BLaER1 treated with 17β-estradiol and CSF1 and Interleukin-3, amounts not matched to agents 10 nM and 100 nM (cell line): Measurements from ENCODE around the gene PEX10.

Experiments
- H3K27ac ChIP-seq, 11 experiments: shearing (Covaris generic); formaldehyde crosslinking; 2 replicates each; pipeline ENCODE4 v1.8.1; 2022
- H3K27me3 ChIP-seq, 11 experiments: shearing (Covaris generic); formaldehyde crosslinking; 2 replicates each; pipeline ENCODE4 v1.8.1; 2022
- H3K36me3 ChIP-seq, 11 experiments: shearing (Covaris generic); formaldehyde crosslinking; 2 replicates each; pipeline ENCODE4 v1.8.1; 2022
- H3K4me1 ChIP-seq, 10 experiments: shearing (Covaris generic); formaldehyde crosslinking; 2 replicates each; pipeline ENCODE4 v1.8.1; 2022
- H3K4me2 ChIP-seq, 11 experiments: shearing (Covaris generic); formaldehyde crosslinking; 2 replicates each; pipeline ENCODE4 v1.8.1; 2022
- H3K4me3 ChIP-seq, 10 experiments: shearing (Covaris generic); formaldehyde crosslinking; 2 replicates each; pipeline ENCODE4 v1.8.1; 2022
- H3K9ac ChIP-seq, 11 experiments: shearing (Covaris generic); formaldehyde crosslinking; 2 replicates each; pipeline ENCODE4 v1.8.1; 2022
- H3K9me3 ChIP-seq, 11 experiments: shearing (Covaris generic); formaldehyde crosslinking; replicated peaks in 1 of 11; 2 replicates each; pipeline ENCODE4 v1.8.1; 2022
- H4K20me1 ChIP-seq, 11 experiments: shearing (Covaris generic); formaldehyde crosslinking; 2 replicates each; pipeline ENCODE4 v1.8.1; 2022
- Cebpa-rat ChIP-seq, 11 experiments: shearing (Covaris generic); IDR thresholded peaks; 2 replicates each; pipeline ENCODE4 v1.8.1; 2022

Gene PEX10

GRCh38 chr1:2418791-2419320 is 6.5 kb upstream of the PEX10 start:
- Histone ChIP-seq H3K27ac (no peak overlapping the region), H3K4me2 (no peak overlapping the region), H3K4me1 (peaks cover 26 to 41% (median 35%) of the 10 kb centered on the region in 10 experiments), H4K20me1 (peaks cover 0 to 15% (median 0%) of the 10 kb centered on the region in 11 experiments; a peak in 7 of 22 replicates), H3K9ac (no peak overlapping the region), H3K9me3 (peaks cover 0 to 15% (median 7%) of the 10 kb centered on the region in 11 experiments; a peak in 10 of 22 replicates), H3K36me3 (no peaks in the 10 kb centered on the region), H3K4me3 (no peak overlapping the region), H3K27me3 (peaks cover 0 to 28% (median 9%) of the 10 kb centered on the region in 11 experiments; a peak in 16 of 22 replicates)
- TF ChIP-seq Cebpa-rat (IDR thresholded peaks at IDR 0.05) = no peak

DNA sequence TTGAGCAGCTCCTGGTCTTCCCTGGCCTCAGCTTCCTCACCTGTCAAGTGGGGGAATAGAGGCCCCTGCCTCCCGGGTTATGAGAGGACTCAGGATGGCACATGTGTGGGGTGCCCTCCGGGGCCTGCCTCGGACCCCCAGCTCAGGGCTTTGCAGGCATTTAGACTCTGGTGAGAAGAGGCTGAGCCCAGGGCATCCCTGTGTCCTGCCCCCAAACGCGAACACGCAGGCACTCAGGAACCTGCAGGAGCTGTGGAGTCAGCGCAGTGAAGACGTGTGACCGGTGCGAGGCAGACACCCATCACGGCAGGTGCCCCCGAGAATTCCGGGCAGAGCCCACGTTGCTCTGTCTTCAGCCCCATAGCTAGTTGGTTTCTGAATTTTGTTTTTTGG is 5.5 kb upstream of the PEX10 start:
- H3K9ac ChIP-seq = no peak overlapping the region
- peaks cover 0 to 28% (median 9%) of the 10 kb centered on the region in 11 experiments; a peak in 16 of 22 replicates for H3K27me3 ChIP-seq
- H3K9me3 ChIP-seq = peaks cover 0 to 7% (median 0%) of the 10 kb centered on the region in 11 experiments; a peak in 4 of 22 replicates
- peaks cover 0 to 15% (median 0%) of the 10 kb centered on the region in 11 experiments; a peak in 7 of 22 replicates for H4K20me1 ChIP-seq
- H3K27ac ChIP-seq = no peak overlapping the region
- no peak overlapping the region for H3K4me3 ChIP-seq
- no peak overlapping the region for H3K4me2 ChIP-seq
- no peaks in the 10 kb centered on the region for H3K36me3 ChIP-seq
- H3K4me1 ChIP-seq = peaks cover 35 to 43% (median 42%) of the 10 kb centered on the region in 10 experiments
- no peak for TF ChIP-seq Cebpa-rat (IDR thresholded peaks at IDR 0.05)

DNA sequence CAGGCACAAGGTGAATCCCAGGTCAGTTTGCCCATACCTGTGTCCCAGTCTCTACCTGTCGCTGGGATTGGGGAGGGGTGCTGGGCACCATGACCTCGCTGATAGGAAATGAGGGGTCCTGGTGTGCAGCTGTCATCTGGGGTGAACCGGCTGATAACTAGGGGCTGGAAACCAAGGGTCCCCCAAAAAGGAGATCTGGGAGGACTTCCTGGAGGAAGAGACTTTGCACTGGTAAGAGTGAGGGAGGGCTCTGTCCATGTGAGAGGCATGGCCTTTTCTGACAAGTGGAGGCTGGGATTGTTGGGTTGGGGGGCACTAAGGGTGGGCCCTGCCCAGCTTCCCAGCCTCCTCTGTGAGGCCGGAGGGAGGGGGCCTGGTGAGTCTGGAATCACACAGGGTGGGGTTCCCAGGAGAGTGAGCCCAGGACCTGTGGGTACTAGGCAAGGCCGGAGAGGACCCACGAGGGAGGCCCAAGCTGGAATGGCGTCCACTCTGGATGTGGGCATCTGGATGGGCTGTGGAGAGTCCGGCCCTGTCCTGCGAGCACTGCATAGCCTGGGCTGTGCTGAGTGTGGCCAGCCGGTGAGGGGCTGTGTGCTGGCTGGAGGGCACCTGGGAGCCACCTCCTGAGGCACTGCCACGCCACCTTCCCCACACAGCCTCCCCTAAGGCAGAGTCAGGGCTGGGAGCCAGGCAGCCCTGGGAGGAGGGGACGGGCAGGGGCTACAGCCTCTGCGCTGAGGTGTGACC is 4.9 kb upstream of the PEX10 start:
- Histone ChIP-seq H3K4me2 (peak overlapping the region; percentile 40 to 100 (median 100); a peak in 18 of 22 replicates), H4K20me1 (peaks cover 0 to 15% (median 0%) of the 10 kb centered on the region in 11 experiments; a peak in 7 of 22 replicates), H3K36me3 (no peaks in the 10 kb centered on the region), H3K9me3 (peaks cover 0 to under 1% (median 0%) of the 10 kb centered on the region in 11 experiments; a peak in 2 of 22 replicates), H3K27ac (no peak overlapping the region), H3K27me3 (peaks cover 0 to 28% (median 9%) of the 10 kb centered on the region in 11 experiments; a peak in 16 of 22 replicates), H3K4me3 (no peak overlapping the region), H3K4me1 (peaks cover 35 to 44% (median 43%) of the 10 kb centered on the region in 10 experiments), H3K9ac (peak overlapping the region in 1 of 11 experiments; percentile 29; a peak in 2 of 22 replicates)
- TF ChIP-seq Cebpa-rat (IDR thresholded peaks at IDR 0.05) = no peak

DNA sequence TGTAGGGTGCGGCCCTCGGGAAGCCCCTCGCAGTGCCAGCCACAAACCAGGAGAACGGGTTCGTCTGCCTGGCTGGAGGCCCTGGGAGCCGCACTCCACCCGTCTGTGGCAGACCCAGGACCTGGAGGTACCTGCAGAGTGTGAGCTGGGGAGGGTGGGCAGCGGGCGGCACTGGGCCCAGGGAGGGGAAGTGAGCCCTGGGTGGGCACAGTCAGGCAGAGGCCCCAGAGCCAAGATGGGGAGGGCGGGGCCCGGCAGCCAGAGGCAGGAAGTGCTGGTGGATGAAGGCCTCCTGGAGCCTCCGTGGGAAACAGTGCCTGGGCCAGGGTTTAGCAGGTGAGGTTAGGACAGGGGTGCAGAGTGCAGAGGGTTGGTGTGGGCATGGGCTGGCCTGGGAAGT is 4.0 kb upstream of the PEX10 start:
- Histone ChIP-seq H3K27ac (no peak overlapping the region), H3K4me2 (peak overlapping the region; percentile 55 to 100 (median 100)), H3K9me3 (no peaks in the 10 kb centered on the region), H3K4me1 (peaks cover 41 to 51% (median 49%) of the 10 kb centered on the region in 10 experiments), H3K36me3 (no peaks in the 10 kb centered on the region), H3K4me3 (no peak overlapping the region), H3K9ac (peak overlapping the region in 2 of 11 experiments; percentile 5 to 29; a peak in 2 of 22 replicates), H4K20me1 (peaks cover 0 to 15% (median 0%) of the 10 kb centered on the region in 11 experiments; a peak in 7 of 22 replicates), H3K27me3 (peaks cover 0 to 28% (median 9%) of the 10 kb centered on the region in 11 experiments; a peak in 16 of 22 replicates)
- no peak for TF ChIP-seq Cebpa-rat (IDR thresholded peaks at IDR 0.05)

DNA sequence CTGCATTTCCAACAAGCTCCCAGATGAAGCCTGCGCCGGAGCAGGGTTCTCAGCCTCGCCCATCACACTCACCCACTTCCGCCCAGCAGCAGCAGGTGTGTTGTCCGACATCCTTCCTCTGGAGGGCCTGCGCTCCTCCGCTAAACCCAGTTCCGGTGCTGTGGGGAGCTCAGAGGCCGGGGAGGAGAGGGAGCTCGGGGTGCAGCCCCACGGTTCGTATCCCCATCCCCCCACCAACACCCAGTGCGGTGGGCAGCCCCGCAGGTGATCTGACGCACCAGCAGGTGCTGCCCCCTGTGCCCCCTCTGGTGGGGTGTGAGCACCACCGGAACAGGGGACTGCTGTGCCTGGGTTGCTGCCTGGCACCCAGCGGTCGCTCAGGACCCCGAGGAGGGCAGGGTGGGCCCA is 3.4 kb upstream of the PEX10 start:
- Histone ChIP-seq H3K27me3 (peaks cover 0 to 28% (median 9%) of the 10 kb centered on the region in 11 experiments; a peak in 16 of 22 replicates), H3K4me2 (peak overlapping the region; percentile 55 to 100 (median 100)), H3K9me3 (no peaks in the 10 kb centered on the region), H3K9ac (peak overlapping the region in 1 of 11 experiments; percentile 1; a peak in 1 of 22 replicates), H3K36me3 (no peaks in the 10 kb centered on the region), H4K20me1 (peaks cover 0 to 15% (median 0%) of the 10 kb centered on the region in 11 experiments; a peak in 7 of 22 replicates), H3K4me1 (peaks cover 46 to 55% (median 53%) of the 10 kb centered on the region in 10 experiments), H3K4me3 (no peak overlapping the region), H3K27ac (no peak overlapping the region)
- TF ChIP-seq Cebpa-rat (IDR thresholded peaks at IDR 0.05) = no peak

DNA sequence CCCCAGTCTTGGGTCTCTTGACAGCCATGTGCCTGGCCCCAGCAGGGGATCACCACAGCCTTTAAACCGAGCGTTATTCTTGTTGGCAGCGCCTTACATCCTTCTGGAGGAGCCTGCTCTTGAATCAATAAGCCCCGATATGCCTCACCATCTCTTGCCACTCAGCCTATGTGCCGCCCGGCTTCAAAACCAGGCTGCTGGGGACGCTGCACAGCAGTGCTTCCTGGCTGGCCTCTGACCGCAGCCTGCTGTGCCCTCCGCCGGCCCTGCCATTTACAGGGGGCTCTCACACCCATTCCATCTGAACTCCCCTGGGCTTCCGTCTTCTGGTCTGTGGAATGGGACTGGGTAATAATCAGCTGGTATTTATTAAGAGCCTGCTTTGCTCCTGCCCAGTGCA is 3.0 kb upstream of the PEX10 start:
- H3K4me3 ChIP-seq = no peak overlapping the region
- no peaks in the 10 kb centered on the region for H3K9me3 ChIP-seq

DNA sequence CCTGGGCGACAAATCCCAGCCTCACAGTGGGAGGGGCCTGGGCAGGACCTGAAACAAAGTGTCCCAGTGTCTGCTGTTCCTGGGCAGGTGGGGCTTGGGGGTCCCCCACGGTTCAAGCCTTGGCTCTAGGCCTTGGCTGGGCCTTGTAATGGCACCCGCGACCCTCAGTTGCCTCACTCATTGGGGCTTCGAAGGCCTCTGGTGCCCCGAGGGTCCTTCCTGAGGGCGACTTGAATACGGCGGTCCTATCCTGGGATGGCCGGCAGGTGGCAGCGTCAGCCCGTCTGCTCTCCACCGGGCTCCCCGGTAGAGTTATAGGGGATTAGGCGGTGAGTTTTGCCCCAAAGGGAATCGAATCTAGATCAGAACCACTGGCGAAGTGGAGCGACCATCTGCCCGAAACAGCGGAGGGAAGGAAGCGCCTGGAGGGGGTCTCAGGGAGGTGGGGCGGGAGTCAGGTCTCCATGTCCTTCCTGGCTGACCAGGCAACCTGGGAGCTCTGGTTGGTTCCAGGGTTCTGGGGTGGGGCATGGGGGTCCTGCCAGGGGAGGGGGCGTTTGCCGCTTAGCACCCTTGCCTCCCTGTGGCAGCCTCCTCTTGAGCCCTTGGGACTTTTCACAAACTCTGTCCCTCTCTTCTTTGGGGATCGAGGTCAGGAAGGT is 2.1 kb upstream of the PEX10 start:
- peak overlapping the region in 4 of 11 experiments; percentile 15 to 92 (median 42); a peak in 7 of 22 replicates for H3K27ac ChIP-seq
- peak overlapping the region in 10 of 11 experiments; percentile 2 to 99 (median 93); a peak in 17 of 22 replicates for H3K9ac ChIP-seq

More for the DNA sequence above, 3.0 kb upstream of the PEX10 start:
- Histone ChIP-seq H3K9ac (peak overlapping the region in 2 of 11 experiments; percentile 1 to 16; a peak in 2 of 22 replicates), H3K27me3 (peaks cover 0 to 28% (median 9%) of the 10 kb centered on the region in 11 experiments; a peak in 16 of 22 replicates), H3K27ac (no peak overlapping the region), H3K4me2 (peak overlapping the region; percentile 55 to 100 (median 100)), H4K20me1 (peaks cover 0 to 15% (median 0%) of the 10 kb centered on the region in 11 experiments; a peak in 7 of 22 replicates), H3K36me3 (peaks cover 0 to 3% (median 0%) of the 10 kb centered on the region in 11 experiments; a peak in 3 of 22 replicates), H3K4me1 (peaks cover 46 to 57% (median 53%) of the 10 kb centered on the region in 10 experiments)
- no peak for TF ChIP-seq Cebpa-rat (IDR thresholded peaks at IDR 0.05)

More for the DNA sequence above, 2.1 kb upstream of the PEX10 start:
- H3K4me3 ChIP-seq = peak overlapping the region in 6 of 10 experiments; percentile 86 to 98 (median 96); a peak in 8 of 20 replicates
- H3K27me3 ChIP-seq = peaks cover 0 to 28% (median 9%) of the 10 kb centered on the region in 11 experiments; a peak in 16 of 22 replicates
- H3K36me3 ChIP-seq = peaks cover 0 to 12% (median 6%) of the 10 kb centered on the region in 11 experiments; a peak in 7 of 22 replicates
- H3K4me2 ChIP-seq = peak overlapping the region; percentile 98 to 100 (median 100)
- peaks cover 0 to 15% (median 0%) of the 10 kb centered on the region in 11 experiments; a peak in 7 of 22 replicates for H4K20me1 ChIP-seq
- no peaks in the 10 kb centered on the region for H3K9me3 ChIP-seq
- TF ChIP-seq Cebpa-rat (IDR thresholded peaks at IDR 0.05) = no peak
- peaks cover 46 to 59% (median 53%) of the 10 kb centered on the region in 10 experiments for H3K4me1 ChIP-seq
